MM.1S (cell line): ENCODE data around the gene ZBTB45.
"Not testable (repeated sequence)": the region's sequence is repeated elsewhere in the genome, so short reads cannot be mapped to it uniquely, and the experiment has no call there.

Experiments used
- CTCF ChIP-seq: fragments of 300-600 bp; sonication (generic); IDR thresholded peaks from 2 replicates; pipeline ENCODE4 v1.5.1; 2016; ENCODE audit warnings: antibody characterized with exemption, low read length, mixed read lengths
- EZH2phosphoT487 ChIP-seq: fragments of 300-600 bp; sonication (generic); IDR thresholded peaks from 2 replicates; pipeline ENCODE4 v1.6.1; 2018; ENCODE audit warnings: antibody characterized with exemption, low read length

GRCh38 chr19:58507602-58508223 is 11.9 kb downstream of the ZBTB45 start:
- TF ChIP-seq CTCF, EZH2phosphoT487: not testable (repeated sequence)
